Spinal cord (tissue), 10 donors: ENCODE measurements around the gene TMOD3. TPM values are rescaled to one million over a fixed set of nuclear protein-coding genes. Genes with fewer than 3 reads are reported as not detected.

Experiments
- DNase-seq, 6 donors: peaks; one replicate each; pipeline versions ENCODE4 v3.0.0 to v3.0.0-alpha.2; 2013 to 2015; ENCODE audit warnings: low spot score in 6 of 6, low read depth in 4 of 6
- H3K27ac ChIP-seq: one replicate; pipeline ENCODE4 v1.5.1; 2013; ENCODE audit warnings: low read depth, low read length, control low read depth
- H3K27me3 ChIP-seq: one replicate; pipeline ENCODE4 v1.6.1; 2013; ENCODE audit warnings: low read length; ENCODE audit not compliant: control insufficient read depth, insufficient read depth
- H3K36me3 ChIP-seq: one replicate; pipeline ENCODE4 v1.6.1; 2013; ENCODE audit warnings: low read length; ENCODE audit not compliant: control insufficient read depth, insufficient read depth
- H3K4me1 ChIP-seq: one replicate; pipeline ENCODE4 v1.6.1; 2013; ENCODE audit warnings: low read length; ENCODE audit not compliant: control insufficient read depth, insufficient read depth
- H3K4me3 ChIP-seq: one replicate; pipeline ENCODE4 v1.5.1; 2013; ENCODE audit warnings: low read depth, low read length, control low read depth
- H3K9me3 ChIP-seq: one replicate; pipeline ENCODE4 v1.6.1; 2013; ENCODE audit warnings: low read length; ENCODE audit not compliant: control insufficient read depth, insufficient read depth
- WGBS: methylation state at CpG from one replicate; pipeline ENCODE4 v1.1.5; 2013; ENCODE audit warnings: missing lambda C conversion rate; ENCODE audit not compliant: insufficient coverage; 5-methylcytosine and 5-hydroxymethylcytosine counted together
- polyA plus RNA-seq, 2 donors: library from polyadenylated mRNA; unstranded; fragments of 120-200 nt; gene quantifications; one replicate each; pipeline ENCODE4 v1.2.1, GENCODE V29; 2013; ENCODE audit not compliant: insufficient read length in 2 of 2
- total RNA-seq, 2 donors: library from RNA; depleted of rRNA in 1 of 2; stranded (reverse); fragments of 120-200 nt in 1 of 2; fragments of >200 nt in 1 of 2; gene quantifications; one replicate each; pipeline versions ENCODE4 v1.2.3 to v1.2.4, GENCODE V29; 2013 to 2014
- donor health status: healthy.

Gene TMOD3
- total and polyA plus RNA-seq, 4 donors = 26.5 to 60.4 (median 34.9) TPM

GRCh38 chr15:51841406-51842040, 12.1 kb downstream of the TMOD3 start:
- Histone ChIP-seq H3K4me3 (no peak overlapping the region), H3K27ac (no peak overlapping the region), H3K36me3 (no peaks in the 10 kb centered on the region), H3K27me3 (no peaks in the 10 kb centered on the region), H3K4me1 (no peaks in the 10 kb centered on the region), H3K9me3 (no peaks in the 10 kb centered on the region)
- no peak for DNase-seq
- WGBS = no CpG with 5 or more reads among the region's 5 CpGs

GRCh38 chr15:51842265-51842664, 12.8 kb downstream of the TMOD3 start:
- no peaks in the 10 kb centered on the region for H3K9me3 ChIP-seq
- no CpG with 5 or more reads among the region's 3 CpGs for WGBS
- no peak overlapping the region for H3K27ac ChIP-seq
- DNase-seq = no peak
- no peaks in the 10 kb centered on the region for H3K4me1 ChIP-seq
- H3K4me3 ChIP-seq = no peak overlapping the region
- no peaks in the 10 kb centered on the region for H3K27me3 ChIP-seq
- no peaks in the 10 kb centered on the region for H3K36me3 ChIP-seq

GRCh38 chr15:51842852-51843737, 13.6 kb downstream of the TMOD3 start:
- no peaks in the 10 kb centered on the region for H3K27me3 ChIP-seq
- no peak overlapping the region for H3K27ac ChIP-seq
- H3K4me3 ChIP-seq = no peak overlapping the region
- no peaks in the 10 kb centered on the region for H3K4me1 ChIP-seq
- H3K9me3 ChIP-seq = no peaks in the 10 kb centered on the region
- no peak for DNase-seq
- WGBS = 63% methylated on average over 5 of the region's 6 CpGs
- H3K36me3 ChIP-seq = no peaks in the 10 kb centered on the region

GRCh38 chr15:51844747-51845426, 15.4 kb downstream of the TMOD3 start:
- H3K27me3 ChIP-seq = no peaks in the 10 kb centered on the region
- H3K36me3 ChIP-seq = no peaks in the 10 kb centered on the region
- DNase-seq = no peak
- no peak overlapping the region for H3K27ac ChIP-seq
- H3K4me1 ChIP-seq = no peaks in the 10 kb centered on the region
- no peak overlapping the region for H3K4me3 ChIP-seq
- no peaks in the 10 kb centered on the region for H3K9me3 ChIP-seq
- 89% methylated on average over 3 of the region's 4 CpGs for WGBS

GRCh38 chr15:51846066-51846462, 16.6 kb downstream of the TMOD3 start:
- Histone ChIP-seq H3K27ac (no peak overlapping the region), H3K4me1 (no peaks in the 10 kb centered on the region)

GRCh38 chr15:51846463-51847230, 17.2 kb downstream of the TMOD3 start:
- no peak for DNase-seq
- H3K4me1 ChIP-seq = no peaks in the 10 kb centered on the region
- H3K27ac ChIP-seq = no peak overlapping the region
- H3K9me3 ChIP-seq = no peaks in the 10 kb centered on the region
- H3K27me3 ChIP-seq = no peaks in the 10 kb centered on the region
- no peaks in the 10 kb centered on the region for H3K36me3 ChIP-seq
- H3K4me3 ChIP-seq = no peak overlapping the region
- no CpG with 5 or more reads among the region's 3 CpGs for WGBS

More at GRCh38 chr15:51846066-51846462, 16.6 kb downstream of the TMOD3 start:
- Histone ChIP-seq H3K9me3 (no peaks in the 10 kb centered on the region), H3K27me3 (no peaks in the 10 kb centered on the region), H3K4me3 (no peak overlapping the region), H3K36me3 (no peaks in the 10 kb centered on the region)
- DNase-seq = no peak
- WGBS = no CpG with 5 or more reads among the region's 3 CpGs

GRCh38 chr15:51848811-51849210, 19.4 kb downstream of the TMOD3 start:
- WGBS = 96% methylated on average over 3 of the region's 3 CpGs
- Histone ChIP-seq H3K36me3 (no peaks in the 10 kb centered on the region), H3K27me3 (no peaks in the 10 kb centered on the region), H3K9me3 (no peaks in the 10 kb centered on the region), H3K4me3 (no peak overlapping the region), H3K27ac (no peak overlapping the region), H3K4me1 (no peaks in the 10 kb centered on the region)
- DNase-seq = no peak

- Histone ChIP-seq H3K27ac (no peak overlapping the region), H3K4me3 (no peak overlapping the region), H3K4me1 (no peaks in the 10 kb centered on the region), H3K9me3 (no peaks in the 10 kb centered on the region), H3K36me3 (no peaks in the 10 kb centered on the region), H3K27me3 (no peaks in the 10 kb centered on the region)
- DNase-seq = no peak
- WGBS = 100% methylated on average over 3 of the region's 3 CpGs
Measured at GRCh38 chr15:51849860-51850259, 20.4 kb downstream of the TMOD3 start.

- Histone ChIP-seq H3K36me3 (no peaks in the 10 kb centered on the region), H3K9me3 (no peaks in the 10 kb centered on the region), H3K27ac (no peak overlapping the region), H3K27me3 (no peaks in the 10 kb centered on the region), H3K4me1 (no peaks in the 10 kb centered on the region), H3K4me3 (no peak overlapping the region)
- DNase-seq = no peak
- WGBS = 73% methylated on average over 1 of the region's 2 CpGs
Measured at GRCh38 chr15:51853998-51854397, 24.5 kb downstream of the TMOD3 start.
